Bronchial epithelial cell (primary cell): Measurements from ENCODE around the gene BMP5. TPM values are rescaled to one million over a fixed set of nuclear protein-coding genes. Genes with fewer than 3 reads are reported as not detected.

Experiments
- DNase-seq: peaks from one replicate; pipeline ENCODE4 v3.0.0-alpha.2; 2010; ENCODE audit warnings: low read depth
- FAIRE-seq: peaks from 2 replicates; lab custom pipeline; 2011; peaks lifted over from hg19 to GRCh38; lab: Jason Lieb, UNC
- H3K27me3 ChIP-seq: 2 replicates; pipeline ENCODE4 v1.5.1; 2011; ENCODE audit warnings: low read length; ENCODE audit not compliant: control insufficient read depth, insufficient read depth
- H3K36me3 ChIP-seq: 2 replicates; pipeline ENCODE4 v1.5.1; 2011; ENCODE audit warnings: low read length; ENCODE audit not compliant: control insufficient read depth, insufficient read depth
- H3K4me3 ChIP-seq: 2 replicates; pipeline ENCODE4 v1.5.1; 2011; ENCODE audit warnings: mild to moderate bottlenecking, low read depth, low read length, control low read depth
- CTCF ChIP-seq: IDR thresholded peaks from 2 replicates; pipeline ENCODE4 v1.5.1; 2011; ENCODE audit warnings: mild to moderate bottlenecking, moderate library complexity, low read length, control low read depth, inconsistent platforms; ENCODE audit not compliant: insufficient read depth, severe bottlenecking
- total RNA-seq: library from RNA; depleted of rRNA; stranded (reverse); fragments of >200 nt; gene quantifications from 2 replicates; pipeline ENCODE4 v1.2.1, GENCODE V29; 2014

Gene BMP5
- total RNA-seq, 1 donor from 2014 or later = not detected

- FAIRE-seq = no peak
These were observed 115.9 kb downstream of the BMP5 start for GRCh38 chr6:55759536-55759935.

GRCh38 chr6:55758156-55758937 is 117.0 kb downstream of the BMP5 start:
- peak; percentile 99 for DNase-seq
- no peaks in the 10 kb centered on the region for H3K36me3 ChIP-seq
- FAIRE-seq = no peak
- no peak for TF ChIP-seq CTCF
- H3K4me3 ChIP-seq = no peak overlapping the region
- H3K27me3 ChIP-seq = no peaks in the 10 kb centered on the region

More at GRCh38 chr6:55759536-55759935, 115.9 kb downstream of the BMP5 start:
- no peak for TF ChIP-seq CTCF
- no peaks in the 10 kb centered on the region for H3K27me3 ChIP-seq
- no peak for DNase-seq
- H3K36me3 ChIP-seq = no peaks in the 10 kb centered on the region
- H3K4me3 ChIP-seq = no peak overlapping the region

- Histone ChIP-seq H3K27me3 (no peaks in the 10 kb centered on the region), H3K4me3 (no peak overlapping the region), H3K36me3 (no peaks in the 10 kb centered on the region)
- no peak for FAIRE-seq
- DNase-seq = peak; percentile 80
- no peak for TF ChIP-seq CTCF
These were observed 118.8 kb downstream of the BMP5 start for GRCh38 chr6:55756531-55757031.

- Histone ChIP-seq H3K36me3 (no peaks in the 10 kb centered on the region), H3K27me3 (no peaks in the 10 kb centered on the region), H3K4me3 (no peak overlapping the region)
- FAIRE-seq (no peak), DNase-seq (no peak)
- TF ChIP-seq CTCF = no peak
These were observed 126.5 kb downstream of the BMP5 start for GRCh38 chr6:55748880-55749279.

GRCh38 chr6:55746473-55746872 is 128.9 kb downstream of the BMP5 start:
- no peak for TF ChIP-seq CTCF
- no peak for FAIRE-seq

GRCh38 chr6:55734256-55734655 is 141.1 kb downstream of the BMP5 start:
- no peaks in the 10 kb centered on the region for H3K36me3 ChIP-seq
- TF ChIP-seq CTCF = no peak
- peak; percentile 43 for DNase-seq
- no peak overlapping the region for H3K4me3 ChIP-seq
- no peak for FAIRE-seq
- H3K27me3 ChIP-seq = no peaks in the 10 kb centered on the region

More at GRCh38 chr6:55746473-55746872, 128.9 kb downstream of the BMP5 start:
- Histone ChIP-seq H3K27me3 (no peaks in the 10 kb centered on the region), H3K36me3 (no peaks in the 10 kb centered on the region), H3K4me3 (no peak overlapping the region)
- DNase-seq = no peak
